Loucy (cell line): ENCODE measurements around the gene TSC22D3.

Source experiments
- H2AFZ ChIP-seq: fragments of 200-600 bp; sonication (generic); 2 replicates; pipeline ENCODE4 v1.6.0; 2016; ENCODE audit warnings: antibody characterized with exemption, mild to moderate bottlenecking, low read length, moderate library complexity
- H3F3A ChIP-seq: fragments of 200-600 bp; 2 replicates; pipeline ENCODE4 v1.6.0; 2016; ENCODE audit warnings: antibody characterized with exemption, low read depth, mild to moderate bottlenecking
- H3K27me3 ChIP-seq: fragments of 200-600 bp; sonication (generic); 2 replicates; pipeline ENCODE4 v1.6.1; 2014; ENCODE audit warnings: low read length, mild to moderate bottlenecking; ENCODE audit not compliant: insufficient read depth, poor library complexity, severe bottlenecking
- H3K36me3 ChIP-seq: fragments of 200-600 bp; sonication (generic); 2 replicates; pipeline ENCODE4 v1.6.1; 2016; ENCODE audit warnings: low read length; ENCODE audit not compliant: insufficient read depth
- H3K4me1 ChIP-seq: fragments of 200-600 bp; sonication (generic); 2 replicates; pipeline ENCODE4 v1.5.1; 2014; ENCODE audit warnings: low read length, mild to moderate bottlenecking; ENCODE audit not compliant: insufficient read depth, poor library complexity, severe bottlenecking
- H3K4me2 ChIP-seq: fragments of 200-600 bp; sonication (generic); 2 replicates; pipeline ENCODE4 v1.6.0; 2014; ENCODE audit warnings: antibody characterized with exemption, low read length, low read depth, mild to moderate bottlenecking; ENCODE audit not compliant: poor library complexity, severe bottlenecking
- H3K4me3 ChIP-seq: fragments of 200-600 bp; sonication (generic); 2 replicates; pipeline ENCODE4 v1.5.1; 2014; ENCODE audit warnings: low read length, mild to moderate bottlenecking, mixed read lengths; ENCODE audit not compliant: poor library complexity, severe bottlenecking
- H3K79me2 ChIP-seq: fragments of 200-600 bp; sonication (generic); 2 replicates; pipeline ENCODE4 v1.6.1; 2014; ENCODE audit warnings: low read length; ENCODE audit not compliant: insufficient read depth
- H3K9ac ChIP-seq: fragments of 200-600 bp; sonication (generic); 2 replicates; pipeline ENCODE4 v1.6.0; 2014; ENCODE audit warnings: mild to moderate bottlenecking, low read depth, low read length, moderate library complexity; ENCODE audit not compliant: poor library complexity, severe bottlenecking
- H3K9me2 ChIP-seq: fragments of 200-600 bp; sonication (generic); replicated peaks from 2 replicates; pipeline ENCODE4 v1.6.1; 2016; ENCODE audit warnings: low read depth, low read length, mixed read lengths
- H3K9me3 ChIP-seq: fragments of 200-600 bp; sonication (generic); 2 replicates; pipeline ENCODE4 v1.6.1; 2014; ENCODE audit warnings: mild to moderate bottlenecking, antibody characterized with exemption, low read length, low read depth; ENCODE audit not compliant: insufficient read depth
- H4K20me1 ChIP-seq: fragments of 200-600 bp; sonication (generic); 2 replicates; pipeline ENCODE4 v1.6.0; 2014; ENCODE audit warnings: antibody characterized with exemption, low read length, mild to moderate bottlenecking; ENCODE audit not compliant: insufficient read depth, poor library complexity, severe bottlenecking
- CTCF ChIP-seq: fragments of 200-600 bp; sonication (generic); conservative IDR thresholded peaks from 2 replicates; pipeline ENCODE4 v1.5.1; 2014; ENCODE audit warnings: mild to moderate bottlenecking, antibody characterized with exemption, low read length
- EZH2phosphoT487 ChIP-seq: fragments of 200-600 bp; IDR thresholded peaks from 2 replicates; pipeline ENCODE4 v1.6.1; 2018; ENCODE audit warnings: antibody characterized with exemption, mild to moderate bottlenecking, moderate library complexity, borderline replicate concordance

TSC22D3 gene

DNA sequence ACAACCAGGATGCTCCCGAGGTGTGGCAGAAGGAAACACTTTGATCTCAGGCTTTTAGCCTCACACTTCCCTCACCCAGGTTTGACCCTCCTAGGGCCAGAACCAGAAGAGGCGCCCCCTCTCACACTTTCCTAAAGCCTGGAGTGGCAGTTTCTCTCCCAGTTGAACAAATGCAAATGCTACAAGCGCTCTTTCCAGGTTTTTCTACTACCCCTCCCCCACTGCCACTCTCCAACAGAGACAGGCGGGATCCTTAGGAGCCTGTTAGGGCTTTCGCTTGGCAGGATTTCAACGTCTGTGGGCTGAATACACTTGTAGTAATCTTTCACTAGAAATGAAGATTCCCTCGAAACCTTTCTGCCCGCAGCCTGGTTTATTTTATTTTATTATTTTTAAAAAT lies 2.4 kb downstream of the TSC22D3 start:
- Histone ChIP-seq H3K79me2 (peaks cover 72% of the 10 kb centered on the region), H2AFZ (no peak overlapping the region), H3K9me2 (no peaks in the 10 kb centered on the region), H3K36me3 (no peaks in the 10 kb centered on the region), H3F3A (no peaks in the 10 kb centered on the region), H3K9ac (no peak overlapping the region), H4K20me1 (peaks cover 4% of the 10 kb centered on the region), H3K4me2 (peak overlapping the region; percentile 97), H3K4me1 (peaks cover 37% of the 10 kb centered on the region), H3K27me3 (no peaks in the 10 kb centered on the region), H3K4me3 (peak overlapping the region; percentile 38), H3K9me3 (no peaks in the 10 kb centered on the region)
- TF ChIP-seq EZH2phosphoT487 (no peak), CTCF (no peak)

DNA sequence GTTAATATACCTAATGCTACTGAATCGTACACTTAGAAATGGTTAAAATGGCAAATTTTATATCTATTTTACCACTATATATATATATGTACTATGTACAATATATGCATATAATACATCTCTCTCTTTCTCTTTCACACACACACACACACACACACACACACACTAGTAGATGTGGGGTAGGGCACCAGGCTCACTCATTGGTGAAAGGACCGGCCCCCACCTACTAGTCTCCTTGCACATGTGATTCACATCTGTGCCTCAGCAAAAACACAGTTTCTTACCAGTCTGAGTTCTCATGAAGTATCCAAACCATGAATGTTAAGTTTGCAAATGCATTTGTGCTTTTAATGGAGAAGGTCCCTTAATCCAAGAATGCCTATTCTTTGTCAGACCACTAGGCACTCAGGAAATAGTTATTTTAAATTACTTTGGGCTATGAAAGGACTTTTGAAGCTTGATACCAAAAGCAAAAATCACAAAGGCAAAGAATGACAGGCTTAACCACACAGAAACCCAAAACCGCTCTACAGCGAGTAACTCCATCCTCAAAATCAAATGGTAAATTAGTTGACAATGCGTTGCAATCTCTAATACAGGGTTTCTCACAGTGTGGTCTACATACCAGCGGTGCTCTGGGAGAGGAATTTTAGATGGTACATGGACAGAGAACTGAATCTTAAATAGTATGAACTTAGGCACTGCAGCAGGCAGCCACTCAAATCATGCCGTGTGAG lies 5.8 kb downstream of the TSC22D3 start:
- H3K4me1 ChIP-seq = peaks cover 27% of the 10 kb centered on the region
- H3K27me3 ChIP-seq = no peaks in the 10 kb centered on the region
- H3K79me2 ChIP-seq = peaks cover 63% of the 10 kb centered on the region
- H2AFZ ChIP-seq = no peak overlapping the region
- no peaks in the 10 kb centered on the region for H3K9me3 ChIP-seq
- TF ChIP-seq EZH2phosphoT487 = no peak
- TF ChIP-seq CTCF = no peak
- H3K4me3 ChIP-seq = peak overlapping the region; percentile 10
- peaks cover 4% of the 10 kb centered on the region for H4K20me1 ChIP-seq
- H3F3A ChIP-seq = no peaks in the 10 kb centered on the region
- no peak overlapping the region for H3K9ac ChIP-seq
- no peaks in the 10 kb centered on the region for H3K9me2 ChIP-seq
- peak overlapping the region; percentile 56 for H3K4me2 ChIP-seq
- no peaks in the 10 kb centered on the region for H3K36me3 ChIP-seq

DNA sequence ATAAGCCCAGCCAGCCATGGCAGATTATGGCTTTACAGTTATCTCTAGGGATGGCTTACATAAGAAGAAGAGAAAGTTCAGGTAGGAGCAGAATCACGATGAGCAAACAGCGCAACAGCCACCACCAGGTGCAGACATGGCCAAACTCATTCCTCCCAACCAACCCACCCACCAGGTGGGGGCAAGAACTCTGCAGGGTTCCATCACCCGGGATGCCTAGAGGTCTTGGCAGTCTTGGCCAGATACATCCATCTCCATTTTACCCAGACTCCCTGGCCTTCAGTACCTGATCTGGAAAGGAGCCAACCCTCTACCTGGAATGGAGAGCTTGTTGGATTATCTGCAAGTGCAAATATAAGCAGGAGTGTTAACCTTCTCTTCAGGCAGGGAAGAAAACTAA lies 7.5 kb downstream of the TSC22D3 start:
- Histone ChIP-seq H3K4me3 (no peak overlapping the region), H3F3A (no peaks in the 10 kb centered on the region), H3K9me3 (no peaks in the 10 kb centered on the region), H3K36me3 (no peaks in the 10 kb centered on the region), H3K9ac (no peak overlapping the region), H3K4me2 (no peak overlapping the region), H3K9me2 (no peaks in the 10 kb centered on the region), H3K27me3 (no peaks in the 10 kb centered on the region), H4K20me1 (peaks cover 4% of the 10 kb centered on the region), H3K79me2 (peaks cover 47% of the 10 kb centered on the region), H2AFZ (no peak overlapping the region), H3K4me1 (peaks cover 16% of the 10 kb centered on the region)
- TF ChIP-seq EZH2phosphoT487 (no peak), CTCF (no peak)
